Activated CD4-positive, alpha-beta T cell treated with anti-CD3 and anti-CD28 coated beads for 36 hours (primary cell): ENCODE measurements around the gene DCAF17. TPM values are rescaled to one million over a fixed set of nuclear protein-coding genes. Genes with fewer than 3 reads are reported as not detected.
A peak's percentile ranks its signal among the peaks of the same experiment; 100 is the strongest.
"Not testable (repeated sequence)": the region's sequence is repeated elsewhere in the genome, so short reads cannot be mapped to it uniquely, and the experiment has no call there.

Experiments used
- ATAC-seq: fragments of 200-7000 bp; cut with Tn5 transposase; one replicate; pipeline ENCODE4 v1.10.0; 2021; ENCODE audit warnings: mild to moderate bottlenecking, moderate library complexity
- CTCF ChIA-PET: fragments of 350-600 bp; sonication (Branson Sonifier 250); formaldehyde crosslinking; loops from one replicate; lab custom pipeline; 2021; ENCODE audit warnings: antibody characterized with exemption; lab: Charles Lee
- POLR2A ChIA-PET: fragments of 350-600 bp; sonication (Branson Sonifier 250); formaldehyde crosslinking; loops from one replicate; lab custom pipeline; 2021; ENCODE audit warnings: antibody characterized with exemption, inconsistent platforms; lab: Charles Lee
- DNase-seq: peaks from one replicate; pipeline ENCODE4 v3.0.0-alpha.2; 2020
- H3K27ac Mint-ChIP-seq: one replicate; pipeline ENCODE4 v1.8.0; 2021; ENCODE audit warnings: mixed read lengths
- H3K27me3 Mint-ChIP-seq: one replicate; pipeline ENCODE4 v1.8.0; 2021; ENCODE audit warnings: mixed read lengths
- H3K36me3 Mint-ChIP-seq: one replicate; pipeline ENCODE4 v1.8.0; 2021; ENCODE audit warnings: low read depth, mixed read lengths
- H3K4me1 Mint-ChIP-seq: one replicate; pipeline ENCODE4 v1.8.0; 2021; ENCODE audit warnings: mixed read lengths
- H3K4me3 Mint-ChIP-seq: one replicate; pipeline ENCODE4 v1.8.0; 2021; ENCODE audit warnings: mild to moderate bottlenecking, moderate library complexity, mixed read lengths
- H3K9me3 Mint-ChIP-seq: one replicate; pipeline ENCODE4 v1.8.0; 2021; ENCODE audit warnings: low read depth, mixed read lengths
- intact Hi-C, 2 experiments: fragments of 100-400 bp; cut with DNase I in 1 of 2; cut with micrococcal nuclease in 1 of 2; formaldehyde crosslinking; loops; one replicate each; pipeline versions ENCODE4 v1.14.2 to v1.15.1; 2022 to 2024; cut with DNase I, micrococcal nuclease
- total RNA-seq, 2 experiments: library from RNA; stranded (reverse); gene quantifications; one replicate each; pipeline ENCODE4 v1.2.3, GENCODE V29; 2021

Gene DCAF17
- total RNA-seq, 2 experiments from 2014 or later, result 18.3 TPM

GRCh38 chr2:171529914-171530313 is 95.9 kb downstream of the DCAF17 start:
- Mint-ChIP-seq H3K4me1 (no peaks in the 10 kb centered on the region), H3K4me3 (no peak overlapping the region), H3K27ac (no peak overlapping the region), H3K9me3 (peaks cover 3% of the 10 kb centered on the region), H3K27me3 (peaks cover 25% of the 10 kb centered on the region), H3K36me3 (no peaks in the 10 kb centered on the region)
- CTCF ChIA-PET, result interaction anchor here (0.7 to 2.1 kb wide), 8 partner anchors 9 to 290 kb away, joined by 3 to 10 read pairs (median 3); no protein-coding TSS in a partner anchor
- DNase-seq (peak; percentile 42), ATAC-seq (no peak)
- POLR2A ChIA-PET, result no interaction called here
- intact Hi-C loops, result no loop called here

DNA sequence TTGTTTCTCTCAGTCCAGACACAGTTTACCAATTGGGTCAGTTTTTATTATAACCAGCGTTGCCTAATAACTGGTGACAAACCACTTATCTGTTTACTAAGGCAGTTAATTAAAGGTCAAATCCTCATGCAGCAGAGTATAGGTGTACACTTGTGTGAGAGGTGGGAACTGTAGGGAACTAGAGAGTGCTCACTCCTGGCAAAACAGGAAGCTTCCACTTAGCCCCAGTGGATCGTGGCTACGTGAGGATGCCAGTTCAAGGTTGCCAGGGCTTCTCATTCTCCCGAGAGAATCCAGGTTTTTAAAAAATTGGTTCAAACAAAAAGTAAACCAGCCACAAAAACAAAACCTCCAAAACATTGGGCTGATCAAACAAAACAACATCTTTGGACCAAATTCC is 96.4 kb downstream of the DCAF17 start:
- DNase-seq (no peak), ATAC-seq (no peak)
- Mint-ChIP-seq H3K27me3 (peaks cover 20% of the 10 kb centered on the region), H3K4me3 (no peak overlapping the region), H3K4me1 (no peaks in the 10 kb centered on the region), H3K9me3 (peaks cover 3% of the 10 kb centered on the region), H3K27ac (no peak overlapping the region), H3K36me3 (no peaks in the 10 kb centered on the region)
- intact Hi-C loops, result no loop called here
- CTCF ChIA-PET, result interaction anchor here (0.7 to 2.1 kb wide), 7 partner anchors 9 to 631 kb away, joined by 3 to 10 read pairs (median 3); no protein-coding TSS in a partner anchor
- POLR2A ChIA-PET, result interaction anchor here (0.6 kb wide), 1 partner anchor 84 kb away, joined by 3 read pairs; no protein-coding TSS in a partner anchor

DNA sequence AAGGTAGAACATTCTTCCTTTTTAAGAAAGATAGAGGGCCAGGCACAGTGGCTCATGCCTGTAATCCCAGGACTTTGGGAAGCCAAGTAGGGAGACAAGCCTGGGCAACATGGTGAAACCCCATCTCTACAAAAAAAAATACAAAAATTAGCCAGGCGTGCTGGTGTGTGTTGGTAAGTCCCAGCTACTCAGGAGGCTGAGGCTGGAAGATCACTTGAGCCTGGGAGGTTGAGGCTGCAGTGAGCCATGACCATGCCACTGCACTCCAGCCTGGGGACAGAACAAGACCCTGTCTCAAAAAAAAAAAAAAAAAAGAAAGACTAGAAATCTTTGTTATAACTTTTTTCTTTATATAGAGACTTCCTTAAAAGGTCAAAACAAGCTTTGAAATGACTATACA is 96.8 kb downstream of the DCAF17 start:
- DNase-seq, H3K4me3 Mint-ChIP-seq, H3K9me3 Mint-ChIP-seq, intact Hi-C loops, H3K4me1 Mint-ChIP-seq, ATAC-seq, H3K27ac Mint-ChIP-seq, H3K36me3 Mint-ChIP-seq: not testable (repeated sequence)
- POLR2A ChIA-PET, result interaction anchor here (0.6 kb wide), 1 partner anchor 84 kb away, joined by 3 read pairs; no protein-coding TSS in a partner anchor
- H3K27me3 Mint-ChIP-seq, result peaks cover 19% of the 10 kb centered on the region
- CTCF ChIA-PET, result interaction anchor here (0.6 to 2.1 kb wide), 10 partner anchors 10 to 631 kb away, joined by 3 to 10 read pairs (median 3); partner anchors contain the start of gene GORASP2

- ATAC-seq, result no peak
- intact Hi-C loops, result no loop called here
- Mint-ChIP-seq H3K4me1 (no peaks in the 10 kb centered on the region), H3K27me3 (peaks cover 19% of the 10 kb centered on the region), H3K4me3 (no peak overlapping the region), H3K9me3 (peaks cover 3% of the 10 kb centered on the region), H3K36me3 (no peaks in the 10 kb centered on the region), H3K27ac (no peak overlapping the region)
- CTCF ChIA-PET, result interaction anchor here (0.6 to 1.6 kb wide), 11 partner anchors 11 to 630 kb away, joined by 3 to 10 read pairs (median 3); partner anchors contain the start of gene GORASP2
- no peak for DNase-seq
- POLR2A ChIA-PET, result no interaction called here
Observed at GRCh38 chr2:171531291-171531690, 97.3 kb downstream of the DCAF17 start.

DNA sequence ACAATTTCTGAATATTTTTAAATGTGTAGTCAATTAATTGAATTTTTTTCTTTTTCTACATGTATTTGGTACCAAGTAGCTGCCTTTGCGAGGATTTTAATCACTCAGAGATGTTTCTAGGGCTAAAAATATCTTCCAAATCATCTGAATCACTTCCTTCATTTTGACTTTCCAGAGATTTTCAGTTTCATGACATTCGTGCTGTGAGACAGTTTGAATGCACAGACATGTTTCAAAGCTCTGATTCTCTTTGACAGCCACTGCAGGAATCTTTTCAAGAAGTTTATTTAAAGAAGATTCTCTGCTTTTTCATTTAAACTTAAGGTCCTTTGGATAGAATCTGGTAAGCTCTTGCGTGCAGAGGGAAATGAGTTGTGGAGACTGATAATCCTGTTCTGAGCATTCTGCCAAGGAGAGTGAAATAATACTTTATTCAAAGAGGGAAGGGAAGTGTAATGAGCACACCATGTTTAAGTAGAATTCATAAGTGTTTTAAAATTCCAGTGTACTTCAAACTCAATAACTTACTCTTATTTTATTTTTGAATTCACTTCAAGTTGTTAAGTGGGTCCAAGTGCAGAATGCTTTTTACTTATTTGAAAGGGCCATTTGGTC is 97.9 kb downstream of the DCAF17 start:
- Mint-ChIP-seq H3K9me3 (peaks cover 3% of the 10 kb centered on the region), H3K27ac (no peak overlapping the region), H3K4me1 (no peaks in the 10 kb centered on the region), H3K27me3 (peaks cover 16% of the 10 kb centered on the region), H3K4me3 (no peak overlapping the region), H3K36me3 (no peaks in the 10 kb centered on the region)
- ChIA-PET POLR2A (interaction anchor here (0.6 kb wide), 2 partner anchors 238 to 271 kb away, joined by 3 to 5 read pairs; no protein-coding TSS in a partner anchor), CTCF (interaction anchor here (0.8 to 1.6 kb wide), 9 partner anchors 10 to 288 kb away, joined by 3 to 10 read pairs (median 3); partner anchors contain the start of gene CYBRD1)
- intact Hi-C loops, result no loop called here
- ATAC-seq, result no peak
- no peak for DNase-seq

GRCh38 chr2:171533331-171533730 is 99.3 kb downstream of the DCAF17 start:
- CTCF ChIA-PET, result interaction anchor here (0.8 kb wide), 1 partner anchor 649 kb away, joined by 3 read pairs; no protein-coding TSS in a partner anchor
- Mint-ChIP-seq H3K9me3 (peaks cover 3% of the 10 kb centered on the region), H3K4me1 (no peaks in the 10 kb centered on the region), H3K27ac (no peak overlapping the region), H3K4me3 (no peak overlapping the region), H3K27me3 (peaks cover 10% of the 10 kb centered on the region), H3K36me3 (no peaks in the 10 kb centered on the region)
- DNase-seq (no peak), ATAC-seq (no peak)
- intact Hi-C loops, result no loop called here
- POLR2A ChIA-PET, result no interaction called here

Other genes with a start within 250 kb of the DCAF17 start
- 10 to 100 TPM; 39.5 to 47.9 TPM for gene METTL8, start 236 bp upstream of the DCAF17 start, total RNA-seq
- 1 to 10 TPM in 1 of 2 experiments, under 1 TPM in 1; 0.74 to 1.4 TPM for gene CYBRD1, start 88.2 kb downstream of the DCAF17 start, total RNA-seq